Measurements from ENCODE around the gene WNT7B. TPM values are rescaled to one million over a fixed set of nuclear protein-coding genes. Genes with fewer than 3 reads are reported as not detected.

Gene WNT7B
- total RNA-seq, 6 experiments from 2014 or later = 0.07 to 0.14 (median 0.09) TPM; not detected in 1

DNA sequence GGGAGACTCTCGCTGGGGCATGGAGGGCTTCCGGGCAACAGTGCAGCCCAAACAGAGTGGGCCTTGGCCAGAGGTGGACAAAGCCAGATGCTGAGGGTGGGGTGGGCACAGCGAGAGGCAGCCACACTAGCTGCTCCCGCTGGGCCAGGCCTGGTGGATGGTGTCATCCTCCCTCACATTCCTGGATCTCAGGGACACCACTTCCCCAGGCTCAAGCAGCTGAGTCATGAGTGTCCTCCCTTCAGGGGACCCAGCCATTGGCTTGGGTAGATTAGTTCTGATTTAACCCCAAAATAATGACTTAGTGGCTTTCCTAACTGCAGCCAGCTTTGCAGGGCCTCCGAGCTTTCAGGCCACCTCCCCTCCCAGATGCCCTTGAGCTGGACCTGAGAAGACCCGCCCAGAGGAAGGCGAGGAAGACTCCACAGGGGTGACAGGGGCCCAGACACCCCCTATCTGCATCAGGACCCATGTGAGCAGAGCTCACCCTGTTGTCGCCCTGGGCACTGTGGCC, 25.9 kb upstream of the WNT7B start:
- Mint-ChIP-seq H3K4me3 (peak overlapping the region; percentile 39; the same call in 1 of the 2 replicates), H3K4me1 (ENCODE audit: low read depth) (peaks cover 48% of the 10 kb centered on the region), H3K9me3 (no peaks in the 10 kb centered on the region), H3K27me3 (ENCODE audit: insufficient read depth) (no peaks in the 10 kb centered on the region; the same call in 1 of the 2 replicates), H3K36me3 (ENCODE audit: low read depth) (no peaks in the 10 kb centered on the region), H3K27ac (peak overlapping the region; percentile 96)
- peak; percentile 81 for DNase-seq
- TF ChIP-seq, protein P1, sequence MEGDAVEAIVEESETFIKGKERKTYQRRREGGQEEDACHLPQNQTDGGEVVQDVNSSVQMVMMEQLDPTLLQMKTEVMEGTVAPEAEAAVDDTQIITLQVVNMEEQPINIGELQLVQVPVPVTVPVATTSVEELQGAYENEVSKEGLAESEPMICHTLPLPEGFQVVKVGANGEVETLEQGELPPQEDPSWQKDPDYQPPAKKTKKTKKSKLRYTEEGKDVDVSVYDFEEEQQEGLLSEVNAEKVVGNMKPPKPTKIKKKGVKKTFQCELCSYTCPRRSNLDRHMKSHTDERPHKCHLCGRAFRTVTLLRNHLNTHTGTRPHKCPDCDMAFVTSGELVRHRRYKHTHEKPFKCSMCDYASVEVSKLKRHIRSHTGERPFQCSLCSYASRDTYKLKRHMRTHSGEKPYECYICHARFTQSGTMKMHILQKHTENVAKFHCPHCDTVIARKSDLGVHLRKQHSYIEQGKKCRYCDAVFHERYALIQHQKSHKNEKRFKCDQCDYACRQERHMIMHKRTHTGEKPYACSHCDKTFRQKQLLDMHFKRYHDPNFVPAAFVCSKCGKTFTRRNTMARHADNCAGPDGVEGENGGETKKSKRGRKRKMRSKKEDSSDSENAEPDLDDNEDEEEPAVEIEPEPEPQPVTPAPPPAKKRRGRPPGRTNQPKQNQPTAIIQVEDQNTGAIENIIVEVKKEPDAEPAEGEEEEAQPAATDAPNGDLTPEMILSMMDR (IDR thresholded peaks at IDR 0.05) = no peak

DNA sequence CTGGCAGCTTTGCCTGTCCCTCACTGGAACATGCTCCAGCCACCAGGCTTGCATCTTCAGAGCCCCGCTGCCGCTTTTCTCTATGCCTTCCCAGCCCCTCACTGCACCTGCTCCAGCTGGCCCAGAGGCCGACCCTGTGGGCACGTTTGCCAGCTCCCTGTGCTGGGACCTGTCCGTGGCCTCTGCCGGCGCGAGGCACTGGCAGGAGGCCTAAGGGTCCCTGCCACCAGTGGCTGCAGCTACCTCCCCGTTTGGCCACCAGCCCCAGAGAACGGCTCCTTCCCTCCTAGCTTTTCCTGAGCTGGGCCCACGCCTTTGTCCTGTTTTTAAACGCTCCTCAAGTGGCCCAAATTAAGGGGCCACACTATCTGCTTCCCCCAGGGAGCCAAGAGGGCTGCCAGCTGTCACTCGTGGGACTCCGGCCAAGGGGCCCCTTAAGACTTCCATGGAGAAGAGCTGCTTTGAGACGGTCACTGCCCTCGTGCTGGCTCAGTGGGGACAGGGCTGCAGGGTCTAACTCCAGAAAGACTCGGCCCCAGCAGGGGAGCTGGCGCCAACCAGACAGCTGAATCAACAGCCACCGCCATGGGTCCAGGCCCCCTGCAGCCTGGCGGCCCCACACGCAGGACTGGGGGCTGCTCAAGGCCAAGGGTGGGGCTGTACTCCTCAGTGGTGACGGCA, 24.6 kb upstream of the WNT7B start:
- H3K4me3 Mint-ChIP-seq = no peak overlapping the region
- H3K36me3 Mint-ChIP-seq (ENCODE audit: low read depth) = no peaks in the 10 kb centered on the region
- H3K9me3 Mint-ChIP-seq = no peaks in the 10 kb centered on the region
- TF ChIP-seq, protein P1 (IDR thresholded peaks at IDR 0.05) = no peak
- H3K4me1 Mint-ChIP-seq (ENCODE audit: low read depth) = peaks cover 50% of the 10 kb centered on the region
- H3K27me3 Mint-ChIP-seq (ENCODE audit: insufficient read depth) = no peaks in the 10 kb centered on the region; the same call in 1 of the 2 replicates
- H3K27ac Mint-ChIP-seq = no peak overlapping the region
- DNase-seq = no peak

DNA sequence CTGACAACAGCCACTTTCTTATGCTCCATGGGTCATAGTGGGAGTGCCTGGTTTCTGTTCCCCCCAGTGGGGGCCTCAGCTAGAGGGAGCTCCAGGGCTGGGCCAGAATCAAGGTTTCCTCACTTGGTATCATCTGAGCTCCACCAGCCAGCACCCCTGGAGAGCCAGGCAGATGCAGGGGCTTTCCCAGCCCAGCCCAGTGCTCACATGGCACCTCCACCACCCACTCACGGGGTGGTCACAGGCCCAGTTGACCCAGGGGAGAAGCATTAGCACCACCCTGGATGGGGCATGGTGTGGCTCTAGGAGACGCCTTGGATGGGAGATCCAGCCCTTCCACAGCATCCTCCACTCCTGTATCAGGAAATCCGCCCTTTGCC, 24.1 kb upstream of the WNT7B start:
- TF ChIP-seq, protein P1 (IDR thresholded peaks at IDR 0.05) = peak; percentile 34; the same call in 1 of the 2 replicates
- no peaks in the 10 kb centered on the region for H3K36me3 Mint-ChIP-seq (ENCODE audit: low read depth)
- DNase-seq = no peak
- no peak overlapping the region for H3K27ac Mint-ChIP-seq
- no peaks in the 10 kb centered on the region; the same call in 1 of the 2 replicates for H3K27me3 Mint-ChIP-seq (ENCODE audit: insufficient read depth)
- H3K9me3 Mint-ChIP-seq = no peaks in the 10 kb centered on the region
- H3K4me3 Mint-ChIP-seq = no peak overlapping the region
- H3K4me1 Mint-ChIP-seq (ENCODE audit: low read depth) = peaks cover 49% of the 10 kb centered on the region

DNA sequence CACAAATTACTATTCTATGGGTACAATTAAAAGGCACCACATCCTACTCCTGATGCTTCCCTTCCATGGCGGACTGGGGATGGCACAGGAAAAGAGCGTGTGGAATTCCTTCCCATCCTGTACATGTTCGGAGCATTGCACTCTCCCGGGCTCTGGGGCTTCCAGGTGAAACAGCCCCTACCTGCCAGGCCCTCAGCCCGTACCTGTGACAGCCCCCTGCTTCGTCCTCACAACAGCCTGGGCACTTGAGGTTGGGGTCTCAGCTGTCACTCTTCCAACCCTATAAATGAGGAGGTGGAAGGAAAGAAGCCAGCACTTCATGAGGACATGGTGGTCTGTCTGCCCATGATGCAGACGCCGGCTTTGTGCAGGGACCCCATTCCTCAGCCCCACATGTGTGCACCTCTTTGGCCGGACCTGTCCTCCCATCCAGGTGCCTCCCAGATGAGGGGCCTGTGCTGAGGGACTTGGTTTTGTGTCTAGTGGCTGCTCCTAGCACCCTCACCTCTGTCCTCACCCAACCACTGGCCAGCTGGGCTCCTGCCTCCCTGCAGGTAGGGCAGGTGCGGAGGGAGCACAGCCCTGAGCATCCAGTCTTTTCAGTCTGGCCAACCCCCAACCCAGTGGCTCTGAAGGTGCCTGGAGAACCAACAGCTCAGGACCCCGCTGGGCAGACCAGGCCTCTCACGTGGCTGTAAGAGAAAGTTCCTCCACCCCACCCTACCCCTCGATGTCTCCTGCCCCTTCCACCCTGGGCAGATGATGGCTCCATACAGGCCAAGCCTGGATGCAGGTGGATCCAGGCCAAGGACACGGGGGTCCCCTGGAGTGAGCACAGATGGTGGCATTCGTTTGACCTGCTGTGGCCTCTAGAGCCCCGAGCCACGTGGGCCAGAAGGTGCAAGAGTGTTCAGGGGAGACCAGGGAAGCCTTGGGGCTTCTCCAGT, 23.4 kb upstream of the WNT7B start:
- H3K36me3 Mint-ChIP-seq (ENCODE audit: low read depth) = no peaks in the 10 kb centered on the region
- DNase-seq = no peak
- H3K9me3 Mint-ChIP-seq = no peaks in the 10 kb centered on the region
- H3K4me3 Mint-ChIP-seq = no peak overlapping the region
- TF ChIP-seq, protein P1 (IDR thresholded peaks at IDR 0.05) = no peak
- H3K27ac Mint-ChIP-seq = no peak overlapping the region
- no peaks in the 10 kb centered on the region; the same call in 1 of the 2 replicates for H3K27me3 Mint-ChIP-seq (ENCODE audit: insufficient read depth)
- peaks cover 53% of the 10 kb centered on the region for H3K4me1 Mint-ChIP-seq (ENCODE audit: low read depth)

DNA sequence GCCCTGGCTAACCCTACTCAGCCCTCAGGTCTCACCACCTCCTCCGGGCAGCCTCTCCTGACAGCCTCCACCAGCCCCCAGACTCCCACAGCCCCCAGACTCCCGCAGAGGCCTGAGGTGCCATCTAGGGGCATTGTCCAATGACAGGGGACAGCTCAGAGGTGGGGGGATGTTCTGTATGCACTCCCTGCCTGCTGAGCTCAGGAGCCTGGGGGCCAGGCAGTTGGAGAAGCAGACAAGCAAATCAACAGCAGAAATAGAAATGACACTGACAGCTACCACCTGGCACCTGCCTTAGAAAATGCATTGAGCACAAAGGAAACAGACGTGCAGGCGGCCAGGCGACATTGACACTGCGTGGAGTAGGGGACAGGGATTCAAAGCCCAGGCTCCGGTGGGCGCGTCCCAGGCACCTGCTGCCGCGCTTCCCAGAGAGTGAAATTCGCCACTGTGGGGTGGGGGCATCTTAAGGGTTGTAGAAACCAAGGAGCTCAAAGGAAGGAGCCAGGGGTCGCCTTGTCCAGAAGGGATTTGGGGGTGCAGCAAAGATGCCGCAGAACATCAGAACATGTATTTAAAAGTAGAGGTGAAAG, 22.5 kb upstream of the WNT7B start:
- Mint-ChIP-seq H3K27me3 (ENCODE audit: insufficient read depth) (no peaks in the 10 kb centered on the region; the same call in 1 of the 2 replicates), H3K27ac (no peak overlapping the region), H3K9me3 (no peaks in the 10 kb centered on the region), H3K4me3 (no peak overlapping the region), H3K36me3 (ENCODE audit: low read depth) (no peaks in the 10 kb centered on the region), H3K4me1 (ENCODE audit: low read depth) (peaks cover 61% of the 10 kb centered on the region)
- DNase-seq = no peak
- TF ChIP-seq, protein P1 (IDR thresholded peaks at IDR 0.05) = no peak
